ENCODE results near the gene BCR. TPM values are rescaled to one million over a fixed set of nuclear protein-coding genes. Genes with fewer than 3 reads are reported as not detected.

BCR gene
- total RNA-seq, 1 donor from 2014 or later, result 32.0 TPM

GRCh38 chr22:23257889-23258825 lies 77.8 kb downstream of the BCR start:
- Mint-ChIP-seq H3K27me3 (ENCODE audit: low read depth) (no peaks in the 10 kb centered on the region), H3K27ac (no peak overlapping the region), H3K9me3 (no peaks in the 10 kb centered on the region), H3K4me1 (ENCODE audit: low read depth) (peaks cover 3% of the 10 kb centered on the region), H3K36me3 (ENCODE audit: low read depth) (peaks cover 5% of the 10 kb centered on the region), H3K4me3 (ENCODE audit: low read depth) (no peak overlapping the region)
- intact Hi-C loops (cut with micrococcal nuclease), result no loop called here
- no peak for DNase-seq (ENCODE audit: low spot score)

GRCh38 chr22:23258826-23259170 lies 78.5 kb downstream of the BCR start:
- Mint-ChIP-seq H3K4me3 (ENCODE audit: low read depth) (no peak overlapping the region), H3K27ac (no peak overlapping the region), H3K9me3 (no peaks in the 10 kb centered on the region), H3K36me3 (ENCODE audit: low read depth) (peaks cover 3% of the 10 kb centered on the region), H3K4me1 (ENCODE audit: low read depth) (peaks cover 3% of the 10 kb centered on the region), H3K27me3 (ENCODE audit: low read depth) (no peaks in the 10 kb centered on the region)
- no peak for DNase-seq (ENCODE audit: low spot score)
- intact Hi-C loops (cut with micrococcal nuclease), result no loop called here

GRCh38 chr22:23259916-23260644 lies 79.8 kb downstream of the BCR start:
- DNase-seq (ENCODE audit: low spot score), result no peak
- Mint-ChIP-seq H3K9me3 (no peaks in the 10 kb centered on the region), H3K27ac (no peak overlapping the region), H3K4me1 (ENCODE audit: low read depth) (peaks cover 3% of the 10 kb centered on the region), H3K36me3 (ENCODE audit: low read depth) (no peaks in the 10 kb centered on the region), H3K27me3 (ENCODE audit: low read depth) (no peaks in the 10 kb centered on the region), H3K4me3 (ENCODE audit: low read depth) (no peak overlapping the region)
- intact Hi-C loops (cut with micrococcal nuclease), result no loop called here

- Mint-ChIP-seq H3K27me3 (ENCODE audit: low read depth) (no peaks in the 10 kb centered on the region), H3K36me3 (ENCODE audit: low read depth) (peaks cover 3% of the 10 kb centered on the region), H3K4me1 (ENCODE audit: low read depth) (no peaks in the 10 kb centered on the region), H3K9me3 (no peaks in the 10 kb centered on the region), H3K4me3 (ENCODE audit: low read depth) (no peak overlapping the region), H3K27ac (no peak overlapping the region)
- no peak for DNase-seq (ENCODE audit: low spot score)
- intact Hi-C loops (cut with micrococcal nuclease), result no loop called here
Measured at GRCh38 chr22:23260645-23261581, 80.6 kb downstream of the BCR start.

GRCh38 chr22:23261900-23262450 lies 81.7 kb downstream of the BCR start:
- H3K27ac Mint-ChIP-seq, result no peak overlapping the region
- no peak overlapping the region for H3K4me3 Mint-ChIP-seq (ENCODE audit: low read depth)
- DNase-seq (ENCODE audit: low spot score), result no peak
- H3K36me3 Mint-ChIP-seq (ENCODE audit: low read depth), result peaks cover 3% of the 10 kb centered on the region
- H3K9me3 Mint-ChIP-seq, result no peaks in the 10 kb centered on the region
- no peaks in the 10 kb centered on the region for H3K4me1 Mint-ChIP-seq (ENCODE audit: low read depth)
- no peaks in the 10 kb centered on the region for H3K27me3 Mint-ChIP-seq (ENCODE audit: low read depth)
- intact Hi-C loops (cut with micrococcal nuclease), result no loop called here

GRCh38 chr22:23262518-23263332 lies 82.4 kb downstream of the BCR start:
- H3K36me3 Mint-ChIP-seq (ENCODE audit: low read depth), result peaks cover 3% of the 10 kb centered on the region
- no peaks in the 10 kb centered on the region for H3K9me3 Mint-ChIP-seq
- no peak overlapping the region for H3K27ac Mint-ChIP-seq

GRCh38 chr22:23263651-23264555 lies 83.6 kb downstream of the BCR start:
- no peaks in the 10 kb centered on the region for H3K9me3 Mint-ChIP-seq
- H3K36me3 Mint-ChIP-seq (ENCODE audit: low read depth), result peaks cover 6% of the 10 kb centered on the region
- DNase-seq (ENCODE audit: low spot score), result peak; percentile 16
- H3K4me3 Mint-ChIP-seq (ENCODE audit: low read depth), result no peak overlapping the region
- no peaks in the 10 kb centered on the region for H3K27me3 Mint-ChIP-seq (ENCODE audit: low read depth)
- no peaks in the 10 kb centered on the region for H3K4me1 Mint-ChIP-seq (ENCODE audit: low read depth)
- intact Hi-C loops (cut with micrococcal nuclease), result no loop called here
- H3K27ac Mint-ChIP-seq, result no peak overlapping the region

More at GRCh38 chr22:23262518-23263332, 82.4 kb downstream of the BCR start:
- DNase-seq (ENCODE audit: low spot score), result no peak
- intact Hi-C loops (cut with micrococcal nuclease), result no loop called here
- Mint-ChIP-seq H3K27me3 (ENCODE audit: low read depth) (no peaks in the 10 kb centered on the region), H3K4me1 (ENCODE audit: low read depth) (no peaks in the 10 kb centered on the region), H3K4me3 (ENCODE audit: low read depth) (no peak overlapping the region)

- Mint-ChIP-seq H3K36me3 (ENCODE audit: low read depth) (peaks cover 6% of the 10 kb centered on the region), H3K4me3 (ENCODE audit: low read depth) (no peak overlapping the region), H3K27ac (no peak overlapping the region), H3K4me1 (ENCODE audit: low read depth) (no peaks in the 10 kb centered on the region), H3K27me3 (ENCODE audit: low read depth) (no peaks in the 10 kb centered on the region), H3K9me3 (no peaks in the 10 kb centered on the region)
- no peak for DNase-seq (ENCODE audit: low spot score)
- intact Hi-C loops (cut with micrococcal nuclease), result no loop called here
Measured at GRCh38 chr22:23264610-23265367, 84.5 kb downstream of the BCR start.

GRCh38 chr22:23265368-23265700 lies 85.0 kb downstream of the BCR start:
- Mint-ChIP-seq H3K36me3 (ENCODE audit: low read depth) (peaks cover 6% of the 10 kb centered on the region), H3K4me1 (ENCODE audit: low read depth) (no peaks in the 10 kb centered on the region), H3K4me3 (ENCODE audit: low read depth) (no peak overlapping the region), H3K27ac (no peak overlapping the region), H3K9me3 (no peaks in the 10 kb centered on the region), H3K27me3 (ENCODE audit: low read depth) (no peaks in the 10 kb centered on the region)
- intact Hi-C loops (cut with micrococcal nuclease), result no loop called here
- DNase-seq (ENCODE audit: low spot score), result no peak

- Mint-ChIP-seq H3K4me1 (ENCODE audit: low read depth) (no peaks in the 10 kb centered on the region), H3K9me3 (no peaks in the 10 kb centered on the region), H3K4me3 (ENCODE audit: low read depth) (no peak overlapping the region), H3K36me3 (ENCODE audit: low read depth) (peaks cover 6% of the 10 kb centered on the region), H3K27ac (no peak overlapping the region), H3K27me3 (ENCODE audit: low read depth) (no peaks in the 10 kb centered on the region)
- intact Hi-C loops (cut with micrococcal nuclease), result no loop called here
- DNase-seq (ENCODE audit: low spot score), result no peak
Measured at GRCh38 chr22:23266780-23267179, 86.5 kb downstream of the BCR start.
